CD4-positive, alpha-beta T cell (primary cell): ENCODE results near the gene ABR. TPM values are rescaled to one million over a fixed set of nuclear protein-coding genes. Genes with fewer than 3 reads are reported as not detected.
A peak's percentile ranks its signal among the peaks of the same experiment; 100 is the strongest.

ENCODE experiments used
- ATAC-seq: fragments of 200-7000 bp; cut with Tn5 transposase; one replicate; pipeline ENCODE4 v1.10.0; 2022; ENCODE audit warnings: mild to moderate bottlenecking; ENCODE audit not compliant: poor library complexity
- CTCF ChIA-PET: fragments of 350-600 bp; sonication (Branson Sonifier 250); formaldehyde crosslinking; loops from one replicate; lab custom pipeline; 2021; ENCODE audit warnings: antibody characterized with exemption, inconsistent platforms; lab: Charles Lee
- POLR2A ChIA-PET: fragments of 350-600 bp; sonication (Branson Sonifier 250); formaldehyde crosslinking; loops from one replicate; lab custom pipeline; 2021; ENCODE audit warnings: antibody characterized with exemption, inconsistent platforms; lab: Charles Lee
- DNase-seq, 14 experiments: peaks; one replicate each; pipeline ENCODE4 v3.0.0-alpha.2; 2013 to 2020; ENCODE audit warnings: mixed read lengths in 2 of 14
- H3K27ac ChIP-seq, 2 donors: one replicate each; pipeline versions ENCODE4 v1.5.1 to v1.7.0; 2013; ENCODE audit warnings: low read length in 2 of 2, low read depth in 1 of 2, mild to moderate bottlenecking in 1 of 2
- H3K27me3 ChIP-seq, 2 experiments: 1 replicate in 1 of 2; 2 replicates in 1 of 2; pipeline versions ENCODE4 v1.6.1 to v1.7.0; 2013; ENCODE audit warnings: low read length in 2 of 2, control low read depth in 1 of 2, mild to moderate bottlenecking in 1 of 2, moderate library complexity in 1 of 2; ENCODE audit not compliant: insufficient read depth in 2 of 2, control insufficient read depth in 1 of 2
- H3K36me3 ChIP-seq: one replicate; pipeline ENCODE4 v1.6.1; 2013; ENCODE audit warnings: low read length, control low read depth; ENCODE audit not compliant: insufficient read depth
- H3K4me1 ChIP-seq: one replicate; pipeline ENCODE4 v1.6.1; 2013; ENCODE audit warnings: low read length, control low read depth; ENCODE audit not compliant: insufficient read depth
- H3K4me3 ChIP-seq: one replicate; pipeline ENCODE4 v1.5.1; 2013; ENCODE audit warnings: mild to moderate bottlenecking, low read length, moderate library complexity
- H3K9me3 ChIP-seq, 2 experiments: 1 replicate in 1 of 2; 2 replicates in 1 of 2; pipeline versions ENCODE4 v1.6.1 to v1.7.0; 2013; ENCODE audit warnings: low read length in 2 of 2, mild to moderate bottlenecking in 2 of 2, control low read depth in 1 of 2, moderate library complexity in 1 of 2; ENCODE audit not compliant: control insufficient read depth in 1 of 2, insufficient read depth in 1 of 2
- H3K27ac Mint-ChIP-seq: one replicate; pipeline ENCODE4 v1.8.0; 2020; ENCODE audit warnings: mixed read lengths
- H3K27me3 Mint-ChIP-seq: one replicate; pipeline ENCODE4 v1.8.0; 2021; ENCODE audit warnings: mixed read lengths
- H3K36me3 Mint-ChIP-seq: one replicate; pipeline ENCODE4 v1.8.0; 2021; ENCODE audit warnings: low read depth, mixed read lengths
- H3K4me1 Mint-ChIP-seq: one replicate; pipeline ENCODE4 v1.8.0; 2021; ENCODE audit warnings: low read depth, mixed read lengths
- H3K4me3 Mint-ChIP-seq: one replicate; pipeline ENCODE4 v1.8.0; 2020; ENCODE audit warnings: mild to moderate bottlenecking, mixed read lengths
- H3K9me3 Mint-ChIP-seq: one replicate; pipeline ENCODE4 v1.8.0; 2020; ENCODE audit warnings: mixed read lengths
- intact Hi-C, 2 experiments: fragments of 100-400 bp; cut with DNase I in 1 of 2; cut with micrococcal nuclease in 1 of 2; formaldehyde crosslinking; loops; one replicate each; pipeline versions ENCODE4 v1.15.1 to v1.9.0; 2023 to 2025; cut with DNase I, micrococcal nuclease
- total RNA-seq, 174 experiments: library from RNA in 2 of 174; stranded (reverse) in 2 of 174; gene quantifications; one replicate each; pipeline ENCODE4 v1.2.3 and lab custom pipeline; 2021 to 2026
- TF ChIP-seq, protein P1 (sequence below): fragments of 200-600 bp; IDR thresholded peaks from one replicate; pipeline ENCODE4 v1.8.0; 2022; ENCODE audit warnings: antibody characterized with exemption, mild to moderate bottlenecking

ABR gene
- total RNA-seq, 2 experiments from 2014 or later, result 72.4 to 74.8 TPM

DNA sequence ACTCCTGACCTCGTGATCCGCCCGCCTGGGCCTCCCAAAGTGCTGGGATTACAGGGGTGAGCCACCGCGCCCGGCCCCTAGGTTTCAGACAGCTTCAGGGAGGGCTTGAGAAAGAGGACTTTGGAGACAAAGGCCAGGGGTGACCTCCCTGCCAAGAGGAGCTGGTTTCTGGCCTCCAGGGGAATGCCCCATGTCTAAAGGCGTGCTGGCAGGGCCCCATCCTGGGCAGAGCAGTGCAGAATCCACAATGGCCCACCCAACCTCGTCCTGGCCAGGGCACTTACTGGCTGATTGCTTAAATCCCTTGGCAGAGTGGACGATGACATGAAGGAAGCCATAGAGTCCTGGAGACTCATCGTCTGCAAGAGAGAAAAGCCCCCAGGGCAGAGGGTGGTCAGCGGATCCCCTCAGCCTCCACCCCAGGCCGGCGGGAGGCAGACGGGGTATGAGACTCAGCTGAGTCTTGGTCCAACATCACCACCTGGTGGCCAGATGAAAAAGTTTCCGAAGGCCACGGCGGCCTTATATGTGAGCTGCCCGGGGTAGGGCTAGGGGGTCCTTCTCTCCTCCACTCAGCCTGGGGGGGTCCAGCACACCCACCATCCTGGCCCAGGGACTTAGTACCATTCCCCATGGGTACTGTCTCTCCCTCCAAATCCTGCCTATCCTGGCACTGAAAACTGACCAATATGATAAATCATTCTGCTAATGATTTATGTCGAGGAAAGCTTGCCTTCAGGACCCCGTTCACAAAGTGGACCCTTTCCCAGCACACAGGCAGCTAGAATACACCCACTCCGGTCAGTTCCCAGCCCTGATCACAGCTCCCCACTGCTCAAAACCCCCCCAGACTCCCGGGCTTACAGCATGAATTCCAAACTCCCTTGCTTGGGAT is 123.8 kb downstream of the ABR start:
- H3K4me1 Mint-ChIP-seq, result no peaks in the 10 kb centered on the region
- Histone ChIP-seq H3K4me1 (no peaks in the 10 kb centered on the region), H3K9me3 (no peaks in the 10 kb centered on the region), H3K36me3 (peaks cover 47% of the 10 kb centered on the region), H3K27me3 (no peaks in the 10 kb centered on the region), H3K27ac (no peak overlapping the region), H3K4me3 (no peak overlapping the region)
- H3K36me3 Mint-ChIP-seq, result peaks cover 48% of the 10 kb centered on the region
- H3K9me3 Mint-ChIP-seq, result no peaks in the 10 kb centered on the region
- peak; percentile 62 for ATAC-seq
- peak in 13 of 14 experiments; percentile 16 to 58 (median 26) for DNase-seq
- TF ChIP-seq, protein P1, sequence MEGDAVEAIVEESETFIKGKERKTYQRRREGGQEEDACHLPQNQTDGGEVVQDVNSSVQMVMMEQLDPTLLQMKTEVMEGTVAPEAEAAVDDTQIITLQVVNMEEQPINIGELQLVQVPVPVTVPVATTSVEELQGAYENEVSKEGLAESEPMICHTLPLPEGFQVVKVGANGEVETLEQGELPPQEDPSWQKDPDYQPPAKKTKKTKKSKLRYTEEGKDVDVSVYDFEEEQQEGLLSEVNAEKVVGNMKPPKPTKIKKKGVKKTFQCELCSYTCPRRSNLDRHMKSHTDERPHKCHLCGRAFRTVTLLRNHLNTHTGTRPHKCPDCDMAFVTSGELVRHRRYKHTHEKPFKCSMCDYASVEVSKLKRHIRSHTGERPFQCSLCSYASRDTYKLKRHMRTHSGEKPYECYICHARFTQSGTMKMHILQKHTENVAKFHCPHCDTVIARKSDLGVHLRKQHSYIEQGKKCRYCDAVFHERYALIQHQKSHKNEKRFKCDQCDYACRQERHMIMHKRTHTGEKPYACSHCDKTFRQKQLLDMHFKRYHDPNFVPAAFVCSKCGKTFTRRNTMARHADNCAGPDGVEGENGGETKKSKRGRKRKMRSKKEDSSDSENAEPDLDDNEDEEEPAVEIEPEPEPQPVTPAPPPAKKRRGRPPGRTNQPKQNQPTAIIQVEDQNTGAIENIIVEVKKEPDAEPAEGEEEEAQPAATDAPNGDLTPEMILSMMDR, result peak; percentile 52
- no peak overlapping the region for H3K4me3 Mint-ChIP-seq
- CTCF ChIA-PET, result no interaction called here
- POLR2A ChIA-PET, result no interaction called here
- intact Hi-C loops, result loop anchor here in 1 of 2 experiments (2.0 kb wide), 2 partner anchors 261 to 913 kb away; no protein-coding TSS in a partner anchor
- H3K27me3 Mint-ChIP-seq, result no peaks in the 10 kb centered on the region
- no peak overlapping the region for H3K27ac Mint-ChIP-seq

DNA sequence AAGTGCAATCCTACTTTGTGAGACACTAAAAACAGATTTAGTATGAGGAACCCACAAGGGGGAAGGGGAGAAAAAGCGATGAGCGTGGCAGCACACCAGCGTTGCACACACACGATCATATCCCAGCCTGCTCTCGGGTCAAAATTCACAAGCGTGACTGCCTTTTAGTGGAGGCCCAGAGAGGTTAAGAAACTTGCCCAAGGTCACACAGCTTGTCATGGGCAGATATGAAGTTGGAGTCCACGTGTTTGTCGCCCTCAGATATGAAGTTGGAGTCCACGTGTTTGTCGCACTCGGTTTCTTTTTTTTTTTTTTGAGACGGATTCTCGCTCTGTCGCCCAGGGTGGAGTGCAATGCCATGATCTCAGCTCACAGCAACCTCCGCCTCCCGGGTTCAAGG is 124.5 kb downstream of the ABR start:
- Histone ChIP-seq H3K36me3 (peaks cover 47% of the 10 kb centered on the region), H3K4me3 (no peak overlapping the region), H3K4me1 (no peaks in the 10 kb centered on the region), H3K9me3 (no peaks in the 10 kb centered on the region), H3K27ac (no peak overlapping the region), H3K27me3 (no peaks in the 10 kb centered on the region)
- Mint-ChIP-seq H3K36me3 (peaks cover 43% of the 10 kb centered on the region), H3K27ac (no peak overlapping the region), H3K27me3 (no peaks in the 10 kb centered on the region), H3K4me3 (no peak overlapping the region), H3K9me3 (no peaks in the 10 kb centered on the region), H3K4me1 (no peaks in the 10 kb centered on the region)
- no peak for ATAC-seq
- POLR2A ChIA-PET, result interaction anchor here (0.6 kb wide), 1 partner anchor 741 kb away, joined by 4 read pairs; no protein-coding TSS in a partner anchor
- TF ChIP-seq, protein P1, result no peak
- no peak for DNase-seq
- CTCF ChIA-PET, result no interaction called here
- intact Hi-C loops, result no loop called here

DNA sequence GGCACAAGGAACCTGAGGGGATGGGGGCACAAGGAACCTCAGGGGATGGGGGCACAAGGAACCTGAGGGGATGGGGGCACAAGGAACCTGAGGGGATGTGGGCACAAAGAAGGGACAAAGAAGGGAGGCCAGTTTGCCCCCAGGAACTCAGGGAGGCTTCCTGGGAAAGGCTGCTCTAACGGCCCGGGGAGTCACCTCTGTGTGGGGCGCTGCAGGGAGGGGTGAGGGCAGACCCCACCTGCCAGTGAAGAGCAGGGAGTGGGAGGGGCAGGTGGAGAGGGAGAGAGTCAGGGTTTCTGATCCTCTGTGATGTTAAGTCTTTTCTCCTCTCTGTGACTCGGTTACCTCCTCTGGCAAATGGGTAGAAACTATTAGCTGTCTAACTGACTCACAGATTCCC is 125.1 kb downstream of the ABR start:
- Histone ChIP-seq H3K9me3 (no peaks in the 10 kb centered on the region), H3K4me3 (no peak overlapping the region), H3K36me3 (peaks cover 47% of the 10 kb centered on the region), H3K4me1 (no peaks in the 10 kb centered on the region), H3K27me3 (no peaks in the 10 kb centered on the region), H3K27ac (no peak overlapping the region)
- H3K4me3 Mint-ChIP-seq, result no peak overlapping the region
- POLR2A ChIA-PET, result interaction anchor here (0.6 kb wide), 1 partner anchor 742 kb away, joined by 4 read pairs; no protein-coding TSS in a partner anchor
- H3K27me3 Mint-ChIP-seq, result no peaks in the 10 kb centered on the region
- intact Hi-C loops, result no loop called here
- H3K9me3 Mint-ChIP-seq, result no peaks in the 10 kb centered on the region
- TF ChIP-seq, protein P1, result no peak
- H3K36me3 Mint-ChIP-seq, result peaks cover 42% of the 10 kb centered on the region
- no peak overlapping the region for H3K27ac Mint-ChIP-seq
- CTCF ChIA-PET, result no interaction called here
- ATAC-seq (no peak), DNase-seq (no peak)
- H3K4me1 Mint-ChIP-seq, result no peaks in the 10 kb centered on the region
